Inflammatory macrophage treated with lipopolysaccharide for 4 hours (primary cell): ENCODE results near the gene HEYL.

ENCODE experiments used
- DNase-seq: peaks from one replicate; pipeline ENCODE4 v3.0.0-alpha.2; 2020

HEYL gene

GRCh38 chr1:39639305-39640130 lies at the start of gene HEYL:
TSS of gene HEYL (minus strand) at chr1:39639643. CDS start at chr1:39639625, 18 bp downstream.
- peak; percentile 54 for DNase-seq

- no peak for DNase-seq
Measured at GRCh38 chr1:39689214-39689613, 49.8 kb upstream of the HEYL start.

DNA sequence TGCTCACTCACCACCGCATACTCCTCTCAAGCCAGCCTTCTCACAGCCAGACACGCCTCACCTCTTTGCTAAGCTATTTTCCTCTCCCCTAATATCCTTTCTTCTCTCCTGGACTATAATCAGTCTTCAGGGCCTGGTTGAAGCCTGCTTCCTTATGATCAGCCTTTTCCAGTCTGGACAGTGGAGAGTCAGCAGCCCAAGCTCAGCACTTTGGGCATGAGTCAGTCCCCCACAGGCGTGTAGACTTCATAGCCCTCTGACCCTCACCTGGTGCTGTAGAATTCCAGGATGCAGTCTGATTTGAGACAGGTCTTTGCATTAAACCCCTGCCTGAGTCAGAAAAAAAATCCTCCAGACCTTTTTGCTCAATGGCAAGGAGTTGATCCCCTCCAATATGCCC lies 49.3 kb upstream of the HEYL start:
- DNase-seq: no peak

DNA sequence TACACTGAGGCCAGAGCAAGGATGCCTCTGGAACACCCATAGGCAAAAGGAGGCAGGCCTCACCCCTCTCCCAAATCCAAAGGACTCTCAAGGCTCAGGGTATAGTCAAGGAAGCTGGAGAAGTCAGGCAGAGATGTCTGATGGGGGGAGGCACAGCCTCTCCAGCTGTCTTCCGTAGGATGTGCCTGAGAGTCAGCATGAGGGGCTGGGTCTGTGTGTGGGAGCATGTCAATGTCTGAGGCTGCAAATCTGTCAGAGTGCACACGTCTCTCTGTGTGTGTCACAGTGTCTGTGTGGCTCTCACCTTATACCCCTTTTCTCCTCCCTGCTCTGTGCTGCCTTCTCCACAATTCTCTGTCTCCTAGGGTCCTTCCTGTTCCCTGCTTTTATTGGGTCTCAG lies 47.8 kb upstream of the HEYL start:
- no peak for DNase-seq

- DNase-seq: no peak
Measured at GRCh38 chr1:39685071-39685470, 45.6 kb upstream of the HEYL start.

DNA sequence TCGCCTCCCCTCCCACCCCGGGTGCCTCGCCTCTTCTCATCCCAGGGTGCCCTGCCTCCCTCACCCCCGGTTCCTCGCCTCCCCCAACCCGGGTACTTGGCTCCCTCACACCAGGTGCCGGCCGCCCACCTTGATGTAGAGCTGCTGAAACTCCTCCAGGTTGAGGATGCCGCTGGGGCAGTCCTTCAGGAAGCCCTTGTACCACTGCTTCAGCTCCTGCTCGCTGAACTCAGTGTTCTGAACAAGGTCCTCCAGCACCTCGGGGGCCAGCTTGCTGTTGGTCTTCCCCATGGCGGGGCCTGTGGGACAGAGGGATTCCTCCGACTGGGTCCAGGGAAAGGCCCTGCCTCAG lies 44.8 kb upstream of the HEYL start:
- DNase-seq: no peak

GRCh38 chr1:39683591-39684312 lies 44.3 kb upstream of the HEYL start:
- DNase-seq: no peak

DNA sequence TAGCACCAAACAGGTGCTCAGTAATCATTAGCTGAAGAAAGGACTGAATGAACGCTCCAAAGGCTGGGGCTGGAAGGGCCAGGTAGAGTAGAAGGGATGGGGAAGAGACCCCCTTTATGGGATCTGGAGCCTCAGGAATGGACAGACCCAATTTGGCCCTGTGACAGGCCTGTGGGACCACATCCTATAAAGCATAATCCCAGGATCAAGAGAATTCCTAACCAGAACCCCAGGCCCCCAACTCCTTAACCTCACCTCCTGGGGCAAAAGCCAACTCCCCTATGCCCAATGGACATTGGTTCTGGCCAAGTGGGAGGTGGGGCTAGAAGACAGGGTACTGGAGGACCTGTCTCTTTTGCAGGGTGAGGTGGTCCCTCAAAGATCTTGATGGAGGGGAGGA lies 42.6 kb upstream of the HEYL start:
- no peak for DNase-seq

GRCh38 chr1:39681294-39681693 lies 41.9 kb upstream of the HEYL start:
- DNase-seq: no peak

GRCh38 chr1:39680751-39681150 lies 41.3 kb upstream of the HEYL start:
- DNase-seq: no peak

- no peak for DNase-seq
Measured at GRCh38 chr1:39679821-39680220, 40.4 kb upstream of the HEYL start.

- no peak for DNase-seq
Measured at GRCh38 chr1:39678889-39679288, 39.4 kb upstream of the HEYL start.

GRCh38 chr1:39677645-39678044 lies 38.2 kb upstream of the HEYL start:
- DNase-seq: no peak

GRCh38 chr1:39676948-39677548 lies 37.6 kb upstream of the HEYL start:
- DNase-seq: no peak

DNA sequence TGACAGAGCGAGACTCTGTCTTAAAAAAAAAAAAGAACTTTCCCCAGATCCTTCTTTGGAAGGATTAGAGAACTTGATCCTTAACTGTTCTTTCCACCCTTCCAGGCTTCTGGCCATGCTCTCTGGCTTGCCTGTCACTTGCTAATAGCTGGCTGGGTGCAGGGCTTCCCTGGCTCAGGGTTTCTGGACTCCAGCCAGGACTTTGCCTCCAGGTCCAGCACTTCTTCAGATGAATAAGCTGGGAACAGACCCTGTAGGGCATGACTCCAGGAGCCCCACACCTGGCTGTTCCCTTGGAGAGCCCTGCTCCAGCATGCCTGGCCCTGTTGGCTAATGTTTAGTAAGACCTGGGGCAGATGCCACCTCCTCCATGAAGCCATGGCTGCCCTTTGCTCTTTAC lies 35.8 kb upstream of the HEYL start:
- DNase-seq: no peak

DNA sequence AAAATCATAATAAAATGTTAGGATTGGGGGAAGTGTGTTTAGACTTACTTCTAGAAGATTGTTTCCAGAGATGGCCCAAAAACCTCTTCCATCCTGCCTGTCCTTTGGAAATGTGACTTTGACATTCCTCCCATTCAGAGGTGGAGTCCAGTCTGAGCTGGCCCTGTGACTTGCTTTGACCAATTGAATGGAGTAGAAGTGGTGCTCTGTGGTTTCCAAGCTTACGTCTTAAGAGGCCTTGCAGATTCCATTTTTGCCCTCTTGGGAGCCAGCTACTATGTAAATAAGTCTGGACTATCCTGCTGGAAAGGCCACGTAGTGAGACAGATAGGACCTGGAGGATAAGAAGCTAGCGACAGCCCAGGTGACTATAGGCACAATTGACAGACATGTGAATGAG lies 33.8 kb upstream of the HEYL start:
- DNase-seq: no peak

DNA sequence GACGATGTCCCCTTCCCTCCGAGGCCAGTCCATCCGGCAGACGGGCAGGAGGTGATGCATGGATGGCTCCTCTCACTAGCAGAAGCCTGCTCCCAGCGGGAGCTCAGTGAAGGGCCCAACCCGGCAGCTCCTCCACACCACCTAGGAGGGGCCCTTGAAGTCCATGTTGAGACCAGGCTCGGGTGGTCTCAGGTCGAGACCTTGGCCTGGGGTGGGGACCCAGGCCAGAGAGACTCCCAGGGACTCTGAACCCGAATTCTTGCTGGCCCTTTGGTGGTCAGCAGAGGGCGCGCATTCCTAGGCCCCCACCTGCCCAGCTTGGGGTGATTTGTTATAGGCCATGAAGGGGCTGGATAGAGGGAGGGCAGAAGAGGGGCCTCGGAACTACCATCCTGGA lies 33.1 kb upstream of the HEYL start:
- no peak for DNase-seq

GRCh38 chr1:39671793-39672550 lies 32.5 kb upstream of the HEYL start, which contains the start of gene NT5C1A:
TSS of gene NT5C1A (minus strand) at chr1:39672107. CDS start at chr1:39672038, 69 bp downstream.
- DNase-seq: no peak

GRCh38 chr1:39671433-39671792 lies 32.0 kb upstream of the HEYL start:
- DNase-seq: no peak

GRCh38 chr1:39670689-39671088 lies 31.2 kb upstream of the HEYL start:
- DNase-seq: no peak

- DNase-seq: no peak
Measured at GRCh38 chr1:39668894-39669293, 29.5 kb upstream of the HEYL start.

- no peak for DNase-seq
Measured at GRCh38 chr1:39668111-39668510, 28.7 kb upstream of the HEYL start.

DNA sequence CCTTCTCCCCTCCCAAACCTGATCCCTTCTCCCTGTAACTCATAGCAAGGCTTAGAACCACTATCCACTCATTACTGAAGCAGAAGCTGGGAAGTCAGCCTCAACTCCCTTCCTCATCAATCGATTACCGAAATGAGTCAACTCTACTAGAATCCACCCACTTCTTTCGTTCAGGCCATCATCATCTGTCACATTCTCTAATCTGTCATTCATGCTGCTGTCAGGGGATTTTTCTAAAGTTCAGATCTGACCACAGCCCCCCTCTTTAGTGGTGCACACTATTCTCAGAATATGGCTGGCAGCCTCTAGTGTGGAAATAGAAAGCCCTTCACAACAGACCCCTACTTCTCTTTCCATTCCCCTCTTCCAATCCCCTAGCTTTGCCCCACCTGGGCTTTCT lies 27.3 kb upstream of the HEYL start:
- no peak for DNase-seq
